GM18858 (cell line): ENCODE data around the gene CDC7.
A peak's percentile ranks its signal among the peaks of the same experiment; 100 is the strongest.
"Not testable (repeated sequence)": the region's sequence is repeated elsewhere in the genome, so short reads cannot be mapped to it uniquely, and the experiment has no call there.

Experiments used
- ATAC-seq: cut with Tn5 transposase; IDR thresholded peaks from one replicate; pipeline ENCODE4 v1.9.1; 2021; ENCODE audit not compliant: unreplicated experiment

The CDC7 gene

GRCh38 chr1:91500756-91501522, at the start of gene CDC7:
Gene CDC7, plus strand, starts transcription at chr1:91500851. Its CDS starts 866 bp downstream, at chr1:91501717.
- ATAC-seq = peak; percentile 74

GRCh38 chr1:91454136-91454535, 46.5 kb upstream of the CDC7 start:
- no peak for ATAC-seq

DNA sequence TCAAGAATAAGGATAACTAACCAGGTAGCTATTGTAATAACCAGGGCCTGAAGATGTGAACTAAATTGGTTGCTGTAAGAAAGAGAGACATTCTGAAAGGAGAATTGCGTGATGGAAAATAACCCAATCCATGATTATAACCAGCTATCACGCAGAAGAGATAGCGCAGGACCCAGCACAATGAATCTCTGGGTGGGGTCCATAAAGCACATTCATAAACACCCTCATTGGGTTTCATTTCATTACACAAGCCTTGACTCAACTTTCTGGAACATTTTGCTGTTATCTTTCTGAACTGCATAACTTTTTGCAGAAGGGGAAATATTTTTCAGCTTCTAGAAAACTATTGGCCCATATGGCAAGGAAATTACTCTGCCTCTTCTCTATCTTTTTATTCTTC, 45.3 kb upstream of the CDC7 start:
- no peak for ATAC-seq

GRCh38 chr1:91455896-91456295, 44.8 kb upstream of the CDC7 start:
- no peak for ATAC-seq

- not testable (repeated sequence) for ATAC-seq
These were observed 35.3 kb upstream of the CDC7 start for GRCh38 chr1:91465350-91465749.

DNA sequence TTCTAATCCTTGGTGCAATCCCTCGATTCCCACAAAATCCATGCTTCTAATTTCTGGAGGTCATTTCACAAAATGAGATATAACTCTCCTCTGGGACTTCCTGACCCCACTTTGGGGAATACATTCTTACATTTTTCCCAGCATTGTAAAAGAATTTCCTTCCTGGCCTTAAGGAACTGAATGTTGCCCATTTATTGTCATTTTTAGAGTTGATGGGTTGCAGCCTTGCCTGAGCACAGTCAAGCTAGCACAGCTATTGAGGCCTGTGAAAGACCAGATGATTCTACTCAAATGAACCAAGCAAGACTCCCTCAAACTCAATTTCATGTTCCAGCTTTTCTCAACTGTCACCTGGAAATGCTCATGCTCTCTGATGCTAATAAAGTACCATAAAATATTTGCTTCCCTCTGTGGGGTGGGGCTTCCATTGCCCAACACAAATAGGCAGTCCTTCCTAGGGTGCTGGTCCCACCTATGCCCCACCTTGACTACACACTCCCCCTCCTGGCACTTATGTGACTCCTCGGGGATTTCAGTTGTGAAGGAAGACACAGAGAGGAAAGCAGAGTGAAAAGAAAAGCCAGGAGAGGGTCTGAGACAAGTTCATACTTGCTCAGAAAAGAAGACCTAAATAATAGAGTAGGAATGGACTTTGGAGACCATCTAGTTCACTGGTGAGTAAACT, 24.0 kb upstream of the CDC7 start:
- ATAC-seq = no peak

DNA sequence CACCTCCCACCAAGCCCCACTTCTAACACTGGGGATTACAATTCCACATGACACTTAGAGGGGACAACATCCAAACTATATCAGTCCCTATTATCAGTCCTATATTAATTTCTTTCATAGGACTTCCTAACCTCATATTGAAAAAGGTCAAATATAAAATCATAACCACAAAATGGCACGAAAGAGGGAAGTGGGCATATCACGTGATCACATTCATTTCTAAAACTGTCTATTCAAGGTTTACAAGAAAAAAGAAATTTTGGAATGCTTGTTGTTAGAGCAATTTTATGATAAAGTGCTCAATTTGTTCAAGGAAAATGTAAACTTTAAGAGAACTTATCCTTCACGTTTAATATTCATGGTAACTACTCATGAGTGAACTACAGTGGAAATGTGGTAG, 13.2 kb upstream of the CDC7 start:
- ATAC-seq = no peak

DNA sequence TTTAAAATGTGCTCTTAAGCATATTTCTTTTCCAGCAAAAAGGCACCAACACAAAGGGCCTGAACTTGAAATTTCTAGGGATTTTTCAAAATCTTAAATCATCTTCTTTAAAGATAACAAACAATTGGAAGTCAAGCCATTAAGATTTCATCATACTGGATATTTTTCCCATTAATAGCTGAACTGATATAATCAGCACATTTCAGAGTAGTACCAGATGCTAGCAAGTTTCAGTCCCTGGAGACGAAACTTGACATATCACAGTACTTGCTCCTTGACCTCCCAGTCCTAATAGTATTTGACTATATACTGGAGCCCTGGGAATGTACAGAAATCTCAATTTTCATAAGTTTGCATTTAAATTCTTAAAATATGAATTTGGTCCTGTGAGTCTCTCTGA, 10.2 kb upstream of the CDC7 start:
- no peak for ATAC-seq

DNA sequence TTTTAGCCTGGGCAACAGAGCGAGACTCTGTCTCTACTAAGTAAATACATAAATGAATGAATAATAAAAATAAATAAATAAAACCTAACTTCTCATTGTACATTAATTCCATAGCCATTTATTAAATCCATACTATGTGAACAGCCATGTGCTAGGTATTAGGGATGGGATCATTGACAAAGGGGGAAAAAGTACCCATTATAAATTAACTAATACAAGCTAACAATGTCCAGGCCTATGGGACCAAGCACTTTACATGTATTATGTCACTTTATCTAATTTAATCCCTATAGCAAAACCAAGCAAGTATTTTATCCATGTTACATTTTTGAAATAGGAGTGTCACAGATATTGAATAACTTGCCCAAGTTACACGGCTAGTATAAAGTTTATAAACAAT, 2.6 kb upstream of the CDC7 start:
- ATAC-seq = no peak

GRCh38 chr1:91498498-91499245, 2.0 kb upstream of the CDC7 start:
- no peak for ATAC-seq

DNA sequence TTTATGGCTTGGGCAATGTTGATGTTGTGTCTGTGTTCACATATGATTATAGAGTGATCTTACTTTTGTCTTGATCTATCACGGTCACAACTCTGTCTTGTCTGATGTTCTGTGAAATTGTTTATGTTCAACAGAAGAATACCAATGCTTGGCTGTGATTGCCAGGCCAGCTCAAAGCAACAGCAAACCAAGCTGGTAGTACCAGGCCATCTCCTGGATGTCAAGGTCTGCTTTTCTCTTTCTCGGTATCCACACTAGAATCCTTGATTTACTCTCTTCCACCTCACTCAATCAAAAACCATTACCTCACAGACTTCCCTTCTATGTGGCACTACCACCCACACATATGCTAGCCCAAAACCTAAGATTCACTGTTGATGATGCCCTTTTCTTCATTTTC, 1.3 kb upstream of the CDC7 start:
- ATAC-seq = no peak

- ATAC-seq = peak; percentile 10
These were observed 521 bp upstream of the CDC7 start for GRCh38 chr1:91499904-91500755.

DNA sequence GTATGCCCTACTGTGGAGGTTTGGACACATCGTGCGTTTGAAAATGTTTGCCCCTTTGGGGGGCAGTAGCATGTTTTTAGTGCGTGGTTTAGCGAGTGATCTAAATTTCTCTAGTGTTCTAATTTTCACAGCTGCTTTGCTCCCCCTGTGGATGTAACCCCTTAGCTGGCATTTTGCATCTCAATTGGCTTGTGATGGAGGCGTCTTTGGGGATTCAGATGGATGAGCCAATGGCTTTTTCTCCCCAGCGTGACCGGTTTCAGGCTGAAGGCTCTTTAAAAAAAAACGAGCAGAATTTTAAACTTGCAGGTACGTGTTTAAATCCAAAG, 836 bp downstream of the CDC7 start:
- peak; percentile 4 for ATAC-seq

DNA sequence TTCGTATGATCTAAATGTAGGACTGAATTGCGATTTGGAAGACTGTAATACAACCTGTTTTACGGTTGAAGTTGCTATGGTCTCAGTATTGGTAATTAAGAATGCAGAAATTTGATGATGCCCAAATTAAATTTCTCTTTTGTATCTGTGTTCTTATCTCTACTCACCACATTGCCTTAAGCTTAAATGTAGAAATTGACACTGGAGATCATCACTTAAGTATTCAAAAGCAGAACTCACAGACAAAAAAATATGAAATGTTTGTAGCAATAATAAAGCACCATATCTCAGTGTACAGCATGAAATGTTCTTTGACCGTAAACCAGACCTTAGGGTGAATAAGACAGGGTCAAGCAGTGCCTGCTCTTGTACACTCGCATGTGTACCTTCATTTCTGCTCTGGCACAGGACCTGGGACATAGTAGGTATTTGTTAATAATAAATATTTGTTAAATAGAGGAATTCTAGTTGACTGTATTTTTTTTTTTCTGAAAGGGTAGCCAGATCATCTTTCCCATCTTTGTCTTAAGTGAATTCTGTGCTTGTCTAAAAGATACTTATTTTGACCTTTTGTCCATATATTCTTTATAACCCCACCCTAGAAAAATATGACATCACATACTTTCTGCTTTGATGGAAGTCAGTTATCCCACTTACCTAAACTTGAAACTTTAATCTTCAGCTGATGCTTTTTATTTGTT, 1.5 kb downstream of the CDC7 start:
- no peak for ATAC-seq

GRCh38 chr1:91502672-91503184, 2.1 kb downstream of the CDC7 start:
- no peak for ATAC-seq

- no peak for ATAC-seq
These were observed 2.8 kb downstream of the CDC7 start for GRCh38 chr1:91503332-91503900.

GRCh38 chr1:91503975-91504530, 3.4 kb downstream of the CDC7 start:
- no peak for ATAC-seq

- ATAC-seq = no peak
These were observed 4.4 kb downstream of the CDC7 start for GRCh38 chr1:91505086-91505485.

DNA sequence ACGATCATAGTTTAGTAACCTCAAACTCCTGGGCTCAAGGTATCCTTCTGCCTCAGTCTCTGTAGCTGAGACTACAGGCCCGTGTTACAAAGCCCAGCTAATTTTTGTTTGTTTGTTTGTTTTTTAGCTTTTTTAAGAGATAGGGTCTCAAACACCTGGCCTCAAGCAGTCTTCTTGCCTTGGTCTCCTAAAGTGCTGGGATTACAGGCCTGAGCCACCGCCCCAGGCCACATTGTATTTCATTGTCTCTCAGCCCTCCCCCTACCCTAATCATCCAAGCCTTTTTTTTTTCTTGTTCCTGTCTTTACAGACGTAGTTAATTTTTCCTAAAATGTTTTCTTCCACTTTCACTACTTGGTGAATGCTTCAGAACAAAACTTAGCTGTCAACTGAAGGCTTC, 5.4 kb downstream of the CDC7 start:
- no peak for ATAC-seq

DNA sequence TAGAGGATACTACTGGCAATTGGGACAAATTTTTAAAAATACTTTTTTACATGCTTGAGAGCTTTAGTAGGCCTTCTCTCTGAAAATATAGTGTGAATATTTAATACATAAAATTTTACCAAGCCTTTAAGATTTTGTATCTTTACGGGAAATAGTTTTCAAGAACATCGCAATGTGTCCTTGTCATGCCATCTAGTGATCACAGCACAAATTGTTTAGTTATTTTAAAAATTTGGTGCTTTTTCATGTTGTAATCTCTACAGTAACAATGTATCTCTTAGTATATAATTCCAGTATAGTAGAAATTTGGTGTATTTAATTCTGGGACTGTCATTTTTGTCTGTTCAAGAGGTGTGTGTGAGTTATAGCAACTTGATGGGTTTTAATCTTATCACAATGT, 6.7 kb downstream of the CDC7 start:
- no peak for ATAC-seq
